Measurements from ENCODE around the gene SLC25A22.

DNA sequence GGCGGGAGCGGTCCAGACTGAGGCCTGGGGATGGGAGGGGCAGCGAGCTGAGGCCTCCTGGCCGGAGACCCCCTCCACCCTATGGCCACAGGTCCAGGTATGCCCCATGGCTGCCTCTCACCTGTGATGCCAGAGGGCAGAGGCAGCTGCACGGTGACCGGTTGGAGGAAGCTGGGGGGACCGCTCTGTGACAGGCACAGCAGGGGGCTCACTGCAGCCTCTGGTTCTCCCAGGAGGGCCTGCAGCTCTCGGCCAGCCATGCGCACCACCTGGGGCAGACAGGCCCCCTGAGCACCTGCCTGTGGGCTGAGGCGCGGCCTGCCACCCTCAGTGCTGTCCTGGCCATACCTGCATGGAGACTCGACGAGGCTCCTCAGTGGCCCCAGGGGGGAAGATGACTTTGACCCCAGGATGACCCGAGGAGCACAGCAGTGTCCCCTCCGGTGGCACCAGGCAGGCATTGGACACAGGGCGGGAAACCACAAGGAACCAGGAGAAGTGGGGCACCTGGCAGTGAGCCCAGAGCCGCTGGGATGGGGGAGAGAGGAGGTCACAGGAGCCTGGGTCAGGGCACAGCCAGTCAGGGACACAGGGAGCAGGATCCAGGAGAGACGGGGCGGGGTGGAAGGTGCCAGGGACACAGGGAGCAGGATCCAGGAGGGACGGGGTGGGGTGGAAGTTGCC lies 3.2 kb upstream of the SLC25A22 start:
- no peak for TF ChIP-seq NFYB (IDR thresholded peaks at IDR 0.05; ENCODE audit: insufficient read depth, low read depth, low read length)
- TF ChIP-seq, protein P1, sequence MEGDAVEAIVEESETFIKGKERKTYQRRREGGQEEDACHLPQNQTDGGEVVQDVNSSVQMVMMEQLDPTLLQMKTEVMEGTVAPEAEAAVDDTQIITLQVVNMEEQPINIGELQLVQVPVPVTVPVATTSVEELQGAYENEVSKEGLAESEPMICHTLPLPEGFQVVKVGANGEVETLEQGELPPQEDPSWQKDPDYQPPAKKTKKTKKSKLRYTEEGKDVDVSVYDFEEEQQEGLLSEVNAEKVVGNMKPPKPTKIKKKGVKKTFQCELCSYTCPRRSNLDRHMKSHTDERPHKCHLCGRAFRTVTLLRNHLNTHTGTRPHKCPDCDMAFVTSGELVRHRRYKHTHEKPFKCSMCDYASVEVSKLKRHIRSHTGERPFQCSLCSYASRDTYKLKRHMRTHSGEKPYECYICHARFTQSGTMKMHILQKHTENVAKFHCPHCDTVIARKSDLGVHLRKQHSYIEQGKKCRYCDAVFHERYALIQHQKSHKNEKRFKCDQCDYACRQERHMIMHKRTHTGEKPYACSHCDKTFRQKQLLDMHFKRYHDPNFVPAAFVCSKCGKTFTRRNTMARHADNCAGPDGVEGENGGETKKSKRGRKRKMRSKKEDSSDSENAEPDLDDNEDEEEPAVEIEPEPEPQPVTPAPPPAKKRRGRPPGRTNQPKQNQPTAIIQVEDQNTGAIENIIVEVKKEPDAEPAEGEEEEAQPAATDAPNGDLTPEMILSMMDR (IDR thresholded peaks at IDR 0.05 in 2 of 3, conservative IDR thresholded peaks at IDR 0.05 in 1 of 3; ENCODE audit: control insufficient read depth in 2 of 3, extremely low read depth in 1 of 3, insufficient read depth in 1 of 3, low read depth in 3 of 3, low read length in 3 of 3) = no peak
- TF ChIP-seq, protein P2, sequence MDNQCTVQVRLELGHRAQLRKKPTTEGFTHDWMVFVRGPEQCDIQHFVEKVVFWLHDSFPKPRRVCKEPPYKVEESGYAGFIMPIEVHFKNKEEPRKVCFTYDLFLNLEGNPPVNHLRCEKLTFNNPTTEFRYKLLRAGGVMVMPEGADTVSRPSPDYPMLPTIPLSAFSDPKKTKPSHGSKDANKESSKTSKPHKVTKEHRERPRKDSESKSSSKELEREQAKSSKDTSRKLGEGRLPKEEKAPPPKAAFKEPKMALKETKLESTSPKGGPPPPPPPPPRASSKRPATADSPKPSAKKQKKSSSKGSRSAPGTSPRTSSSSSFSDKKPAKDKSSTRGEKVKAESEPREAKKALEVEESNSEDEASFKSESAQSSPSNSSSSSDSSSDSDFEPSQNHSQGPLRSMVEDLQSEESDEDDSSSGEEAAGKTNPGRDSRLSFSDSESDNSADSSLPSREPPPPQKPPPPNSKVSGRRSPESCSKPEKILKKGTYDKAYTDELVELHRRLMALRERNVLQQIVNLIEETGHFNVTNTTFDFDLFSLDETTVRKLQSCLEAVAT (IDR thresholded peaks at IDR 0.05) = no peak
- TF ChIP-seq, protein P3, sequence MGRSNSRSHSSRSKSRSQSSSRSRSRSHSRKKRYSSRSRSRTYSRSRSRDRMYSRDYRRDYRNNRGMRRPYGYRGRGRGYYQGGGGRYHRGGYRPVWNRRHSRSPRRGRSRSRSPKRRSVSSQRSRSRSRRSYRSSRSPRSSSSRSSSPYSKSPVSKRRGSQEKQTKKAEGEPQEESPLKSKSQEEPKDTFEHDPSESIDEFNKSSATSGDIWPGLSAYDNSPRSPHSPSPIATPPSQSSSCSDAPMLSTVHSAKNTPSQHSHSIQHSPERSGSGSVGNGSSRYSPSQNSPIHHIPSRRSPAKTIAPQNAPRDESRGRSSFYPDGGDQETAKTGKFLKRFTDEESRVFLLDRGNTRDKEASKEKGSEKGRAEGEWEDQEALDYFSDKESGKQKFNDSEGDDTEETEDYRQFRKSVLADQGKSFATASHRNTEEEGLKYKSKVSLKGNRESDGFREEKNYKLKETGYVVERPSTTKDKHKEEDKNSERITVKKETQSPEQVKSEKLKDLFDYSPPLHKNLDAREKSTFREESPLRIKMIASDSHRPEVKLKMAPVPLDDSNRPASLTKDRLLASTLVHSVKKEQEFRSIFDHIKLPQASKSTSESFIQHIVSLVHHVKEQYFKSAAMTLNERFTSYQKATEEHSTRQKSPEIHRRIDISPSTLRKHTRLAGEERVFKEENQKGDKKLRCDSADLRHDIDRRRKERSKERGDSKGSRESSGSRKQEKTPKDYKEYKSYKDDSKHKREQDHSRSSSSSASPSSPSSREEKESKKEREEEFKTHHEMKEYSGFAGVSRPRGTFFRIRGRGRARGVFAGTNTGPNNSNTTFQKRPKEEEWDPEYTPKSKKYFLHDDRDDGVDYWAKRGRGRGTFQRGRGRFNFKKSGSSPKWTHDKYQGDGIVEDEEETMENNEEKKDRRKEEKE (IDR thresholded peaks at IDR 0.05) = no peak
- TF ChIP-seq YY1 (IDR thresholded peaks at IDR 0.05; ENCODE audit: low read depth, low read length) = no peak
- no peak for TF ChIP-seq ZBED1 (IDR thresholded peaks at IDR 0.05; ENCODE audit: borderline replicate concordance)
- TF ChIP-seq, protein P4, sequence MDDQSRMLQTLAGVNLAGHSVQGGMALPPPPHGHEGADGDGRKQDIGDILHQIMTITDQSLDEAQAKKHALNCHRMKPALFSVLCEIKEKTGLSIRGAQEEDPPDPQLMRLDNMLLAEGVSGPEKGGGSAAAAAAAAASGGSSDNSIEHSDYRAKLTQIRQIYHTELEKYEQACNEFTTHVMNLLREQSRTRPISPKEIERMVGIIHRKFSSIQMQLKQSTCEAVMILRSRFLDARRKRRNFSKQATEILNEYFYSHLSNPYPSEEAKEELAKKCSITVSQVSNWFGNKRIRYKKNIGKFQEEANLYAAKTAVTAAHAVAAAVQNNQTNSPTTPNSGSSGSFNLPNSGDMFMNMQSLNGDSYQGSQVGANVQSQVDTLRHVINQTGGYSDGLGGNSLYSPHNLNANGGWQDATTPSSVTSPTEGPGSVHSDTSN (IDR thresholded peaks at IDR 0.05; ENCODE audit: insufficient replicate concordance, low read depth, low read length) = no peak
- no peak for TF ChIP-seq EZH2 (IDR thresholded peaks at IDR 0.05; ENCODE audit: borderline replicate concordance, control insufficient read depth, low read depth, low read length)
- TF ChIP-seq BHLHE40 (IDR thresholded peaks at IDR 0.05; ENCODE audit: borderline replicate concordance in 1 of 2, low read depth in 2 of 2, low read length in 1 of 2) = no peak
- no peak for TF ChIP-seq RBBP5 (conservative IDR thresholded peaks at IDR 0.05)
- no peak for TF ChIP-seq FOXM1 (IDR thresholded peaks at IDR 0.05; ENCODE audit: low read depth, low read length)
- no peak for TF ChIP-seq POLR2AphosphoS2 (IDR thresholded peaks at IDR 0.05; ENCODE audit: low read depth, low read length)
- TF ChIP-seq, protein P5, sequence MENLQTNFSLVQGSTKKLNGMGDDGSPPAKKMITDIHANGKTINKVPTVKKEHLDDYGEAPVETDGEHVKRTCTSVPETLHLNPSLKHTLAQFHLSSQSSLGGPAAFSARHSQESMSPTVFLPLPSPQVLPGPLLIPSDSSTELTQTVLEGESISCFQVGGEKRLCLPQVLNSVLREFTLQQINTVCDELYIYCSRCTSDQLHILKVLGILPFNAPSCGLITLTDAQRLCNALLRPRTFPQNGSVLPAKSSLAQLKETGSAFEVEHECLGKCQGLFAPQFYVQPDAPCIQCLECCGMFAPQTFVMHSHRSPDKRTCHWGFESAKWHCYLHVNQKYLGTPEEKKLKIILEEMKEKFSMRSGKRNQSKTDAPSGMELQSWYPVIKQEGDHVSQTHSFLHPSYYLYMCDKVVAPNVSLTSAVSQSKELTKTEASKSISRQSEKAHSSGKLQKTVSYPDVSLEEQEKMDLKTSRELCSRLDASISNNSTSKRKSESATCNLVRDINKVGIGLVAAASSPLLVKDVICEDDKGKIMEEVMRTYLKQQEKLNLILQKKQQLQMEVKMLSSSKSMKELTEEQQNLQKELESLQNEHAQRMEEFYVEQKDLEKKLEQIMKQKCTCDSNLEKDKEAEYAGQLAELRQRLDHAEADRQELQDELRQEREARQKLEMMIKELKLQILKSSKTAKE (IDR thresholded peaks at IDR 0.05; ENCODE audit: low read depth, poor library complexity, severe bottlenecking) = no peak
- TF ChIP-seq ZNF274 (IDR thresholded peaks at IDR 0.05; ENCODE audit: insufficient read depth, insufficient read length) = no peak
